ENCODE results near the gene GPRIN3. TPM values are rescaled to one million over a fixed set of nuclear protein-coding genes. Genes with fewer than 3 reads are reported as not detected.

The GPRIN3 gene
- total RNA-seq, 4 donors from 2014 or later = 1.2 to 3.4 (median 1.7) TPM

DNA sequence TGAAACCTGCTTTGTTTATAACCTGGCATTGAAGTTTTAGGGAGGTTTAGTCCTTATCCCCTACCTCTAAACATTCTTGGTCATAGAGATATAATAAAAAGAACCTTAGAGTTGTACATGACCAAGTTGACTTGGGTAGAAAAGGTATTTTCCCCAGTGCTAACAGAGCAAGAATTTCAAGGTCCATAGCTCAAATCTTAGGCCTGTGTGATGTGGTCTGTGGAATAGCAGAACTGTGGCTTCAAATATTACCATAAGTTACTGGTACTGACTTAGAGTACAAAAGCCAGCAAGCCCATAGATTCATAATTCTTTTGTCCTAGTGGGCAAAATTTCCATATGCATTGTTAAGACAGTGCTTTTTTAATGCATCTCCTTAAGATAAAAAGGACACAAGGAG, 91.2 kb downstream of the GPRIN3 start:
- H3K4me1 ChIP-seq = no peaks in the 10 kb centered on the region
- TF ChIP-seq POLR2AphosphoS5 (IDR thresholded peaks at IDR 0.05) (no peak), EP300 (IDR thresholded peaks at IDR 0.05) (no peak), POLR2A (IDR thresholded peaks at IDR 0.05) (no peak)
- TF ChIP-seq, protein P1, sequence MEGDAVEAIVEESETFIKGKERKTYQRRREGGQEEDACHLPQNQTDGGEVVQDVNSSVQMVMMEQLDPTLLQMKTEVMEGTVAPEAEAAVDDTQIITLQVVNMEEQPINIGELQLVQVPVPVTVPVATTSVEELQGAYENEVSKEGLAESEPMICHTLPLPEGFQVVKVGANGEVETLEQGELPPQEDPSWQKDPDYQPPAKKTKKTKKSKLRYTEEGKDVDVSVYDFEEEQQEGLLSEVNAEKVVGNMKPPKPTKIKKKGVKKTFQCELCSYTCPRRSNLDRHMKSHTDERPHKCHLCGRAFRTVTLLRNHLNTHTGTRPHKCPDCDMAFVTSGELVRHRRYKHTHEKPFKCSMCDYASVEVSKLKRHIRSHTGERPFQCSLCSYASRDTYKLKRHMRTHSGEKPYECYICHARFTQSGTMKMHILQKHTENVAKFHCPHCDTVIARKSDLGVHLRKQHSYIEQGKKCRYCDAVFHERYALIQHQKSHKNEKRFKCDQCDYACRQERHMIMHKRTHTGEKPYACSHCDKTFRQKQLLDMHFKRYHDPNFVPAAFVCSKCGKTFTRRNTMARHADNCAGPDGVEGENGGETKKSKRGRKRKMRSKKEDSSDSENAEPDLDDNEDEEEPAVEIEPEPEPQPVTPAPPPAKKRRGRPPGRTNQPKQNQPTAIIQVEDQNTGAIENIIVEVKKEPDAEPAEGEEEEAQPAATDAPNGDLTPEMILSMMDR (IDR thresholded peaks at IDR 0.05) = no peak
- no peaks in the 10 kb centered on the region for H3K9me3 ChIP-seq
- DNase-seq (ENCODE audit: low spot score in 2 of 2) = no peak
- H3K27ac ChIP-seq = no peak overlapping the region
- H3K27me3 ChIP-seq = no peaks in the 10 kb centered on the region
- H3K36me3 ChIP-seq = no peaks in the 10 kb centered on the region
- H3K4me3 ChIP-seq = no peak overlapping the region

DNA sequence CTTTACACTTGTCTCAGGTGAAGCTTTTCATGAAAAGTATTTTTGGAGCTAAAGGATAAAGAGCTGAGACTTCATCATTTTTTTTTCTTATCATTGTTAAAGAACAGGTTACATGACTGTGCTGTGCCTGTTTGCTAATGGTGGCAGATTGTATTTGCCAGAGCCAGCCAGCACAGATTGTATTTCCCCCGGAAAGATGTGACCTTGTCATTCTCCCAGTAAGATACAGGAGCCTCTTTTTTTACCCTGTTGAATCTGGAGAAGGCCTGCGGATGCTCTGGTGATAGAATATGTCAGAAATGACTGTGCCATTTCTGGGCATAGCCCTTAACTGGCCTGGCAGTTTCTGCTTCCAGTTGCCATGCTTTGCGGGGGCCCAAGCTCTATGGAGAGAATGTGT, 91.9 kb downstream of the GPRIN3 start:
- DNase-seq (ENCODE audit: low spot score in 2 of 2) = no peak
- Histone ChIP-seq H3K27me3 (no peaks in the 10 kb centered on the region), H3K36me3 (no peaks in the 10 kb centered on the region), H3K4me3 (no peak overlapping the region), H3K27ac (no peak overlapping the region), H3K4me1 (no peaks in the 10 kb centered on the region), H3K9me3 (no peaks in the 10 kb centered on the region)
- WGBS = 97% methylated on average over 2 of the region's 3 CpGs
- TF ChIP-seq EP300 (IDR thresholded peaks at IDR 0.05) (no peak), POLR2A (IDR thresholded peaks at IDR 0.05) (no peak), POLR2AphosphoS5 (IDR thresholded peaks at IDR 0.05) (no peak)
- TF ChIP-seq, protein P1 (IDR thresholded peaks at IDR 0.05) = no peak

DNA sequence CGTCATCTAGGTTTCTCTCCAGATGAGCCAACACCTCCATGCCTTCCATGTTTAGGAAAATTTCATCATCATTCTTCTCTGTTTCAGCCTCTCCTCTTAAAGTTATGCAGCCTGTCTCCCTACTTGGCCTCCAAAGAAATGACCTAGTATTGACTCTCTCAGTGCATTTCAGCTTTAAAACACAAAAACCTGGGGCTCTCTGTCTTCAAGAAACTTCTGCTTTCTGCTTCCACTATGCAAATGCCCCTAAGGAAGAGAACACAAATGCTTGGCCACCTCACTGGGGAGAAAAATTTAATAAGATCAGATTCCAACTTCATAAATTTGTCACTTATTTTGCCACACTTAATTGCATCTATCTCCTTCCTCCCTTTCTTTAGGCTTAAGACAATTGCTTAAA, 93.3 kb downstream of the GPRIN3 start:
- H3K36me3 ChIP-seq = no peaks in the 10 kb centered on the region
- H3K4me1 ChIP-seq = no peaks in the 10 kb centered on the region
- TF ChIP-seq POLR2A (IDR thresholded peaks at IDR 0.05) (no peak), EP300 (IDR thresholded peaks at IDR 0.05) (no peak), POLR2AphosphoS5 (IDR thresholded peaks at IDR 0.05) (no peak)
- TF ChIP-seq, protein P1 (IDR thresholded peaks at IDR 0.05) = no peak
- H3K27me3 ChIP-seq = no peaks in the 10 kb centered on the region
- no peaks in the 10 kb centered on the region for H3K9me3 ChIP-seq
- H3K27ac ChIP-seq = no peak overlapping the region
- H3K4me3 ChIP-seq = no peak overlapping the region
- 94% methylated on average over 1 of the region's 1 CpG for WGBS
- no peak for DNase-seq (ENCODE audit: low spot score in 2 of 2)

DNA sequence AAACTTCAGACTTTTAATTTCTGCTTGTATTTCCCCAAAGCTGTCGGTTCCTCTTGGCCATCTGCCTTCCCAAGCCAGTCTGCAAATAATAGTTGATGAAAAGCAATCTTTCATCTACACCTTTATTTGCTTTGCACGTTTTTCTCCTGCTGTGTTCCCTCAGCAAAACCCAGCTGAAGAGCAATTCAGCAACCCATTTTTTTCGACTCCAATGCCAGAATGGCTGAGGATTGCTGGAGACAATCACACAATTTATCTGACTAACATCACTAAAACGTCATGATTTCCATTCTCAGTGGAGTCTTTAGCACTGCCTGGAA, 94.3 kb downstream of the GPRIN3 start:
- 38% methylated on average over 4 of the region's 4 CpGs for WGBS
- TF ChIP-seq, protein P1 (IDR thresholded peaks at IDR 0.05) = no peak
- TF ChIP-seq POLR2AphosphoS5 (IDR thresholded peaks at IDR 0.05) (no peak), EP300 (IDR thresholded peaks at IDR 0.05) (no peak), POLR2A (IDR thresholded peaks at IDR 0.05) (no peak)
- no peak overlapping the region for H3K4me3 ChIP-seq
- H3K27me3 ChIP-seq = no peaks in the 10 kb centered on the region
- no peaks in the 10 kb centered on the region for H3K36me3 ChIP-seq
- no peak overlapping the region for H3K27ac ChIP-seq
- H3K4me1 ChIP-seq = no peaks in the 10 kb centered on the region
- DNase-seq (ENCODE audit: low spot score in 2 of 2) = no peak
- H3K9me3 ChIP-seq = no peaks in the 10 kb centered on the region

DNA sequence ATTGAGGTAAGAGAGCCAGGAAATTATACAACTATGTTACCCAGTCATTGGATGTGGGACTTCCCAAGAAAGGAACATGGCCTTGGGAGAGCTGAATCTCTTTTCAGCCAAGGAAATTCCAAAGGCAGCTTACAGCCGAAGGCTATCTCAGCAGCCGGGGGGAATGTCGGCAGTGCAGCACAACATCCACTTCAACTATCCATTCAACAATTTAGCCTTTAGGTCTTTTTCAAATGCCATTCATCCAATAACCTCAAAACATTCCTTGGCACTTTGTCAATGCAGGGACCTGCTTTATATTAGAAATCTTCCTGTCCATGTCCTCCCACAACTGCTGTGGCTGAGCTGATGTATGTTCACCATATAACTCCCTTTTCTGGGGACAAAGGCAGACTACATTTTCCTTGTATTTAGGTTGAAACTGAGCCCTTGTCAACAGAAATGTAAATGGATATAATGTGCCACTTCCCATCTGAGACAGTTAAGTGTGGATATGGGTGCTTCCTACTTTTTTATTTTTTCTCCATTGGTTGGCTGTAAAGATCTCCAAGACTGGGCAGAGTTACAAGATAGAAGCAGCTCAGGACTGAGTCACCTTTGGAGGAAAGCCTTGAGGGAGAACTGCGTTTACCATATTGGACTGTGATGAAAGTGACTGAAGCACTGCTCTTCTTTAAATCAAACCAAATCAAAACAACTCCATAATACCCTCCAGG, 94.8 kb downstream of the GPRIN3 start:
- no peaks in the 10 kb centered on the region for H3K4me1 ChIP-seq
- no peak for DNase-seq (ENCODE audit: low spot score in 2 of 2)
- H3K36me3 ChIP-seq = no peaks in the 10 kb centered on the region
- no peak overlapping the region for H3K4me3 ChIP-seq
- no peak overlapping the region for H3K27ac ChIP-seq
- H3K27me3 ChIP-seq = no peaks in the 10 kb centered on the region
- H3K9me3 ChIP-seq = no peaks in the 10 kb centered on the region
- WGBS = 33% methylated on average over 4 of the region's 4 CpGs
- TF ChIP-seq, protein P1 (IDR thresholded peaks at IDR 0.05) = no peak
- TF ChIP-seq EP300 (IDR thresholded peaks at IDR 0.05) (no peak), POLR2AphosphoS5 (IDR thresholded peaks at IDR 0.05) (no peak), POLR2A (IDR thresholded peaks at IDR 0.05) (no peak)
